ENCODE data around the gene PDZD2. TPM values are rescaled to one million over a fixed set of nuclear protein-coding genes. Genes with fewer than 3 reads are reported as not detected.

PDZD2 gene
- total RNA-seq, 1 donor from 2014 or later: 70.9 TPM

GRCh38 chr5:31614151-31615020 is 24.5 kb upstream of the PDZD2 start:
- peak; percentile 47 for ATAC-seq
- intact Hi-C loops (cut with DNase I): no loop called here
- no peak for TF ChIP-seq CTCF (IDR thresholded peaks at IDR 0.05)

GRCh38 chr5:31617867-31618266 is 21.1 kb upstream of the PDZD2 start:
- Histone ChIP-seq H3K9me3 (no peaks in the 10 kb centered on the region), H3K27me3 (peaks cover 5% of the 10 kb centered on the region), H3K4me1 (no peaks in the 10 kb centered on the region), H3K27ac (no peak overlapping the region), H3K4me3 (no peak overlapping the region), H3K36me3 (no peaks in the 10 kb centered on the region)
- no peak for TF ChIP-seq CTCF (IDR thresholded peaks at IDR 0.05)
- no peak for ATAC-seq
- DNase-seq: no peak
- intact Hi-C loops (cut with DNase I): no loop called here

More at GRCh38 chr5:31614151-31615020, 24.5 kb upstream of the PDZD2 start:
- H3K27ac ChIP-seq: no peak overlapping the region
- H3K4me1 ChIP-seq: no peaks in the 10 kb centered on the region
- peaks cover 5% of the 10 kb centered on the region for H3K27me3 ChIP-seq
- H3K36me3 ChIP-seq: no peaks in the 10 kb centered on the region
- H3K9me3 ChIP-seq: no peaks in the 10 kb centered on the region
- no peak overlapping the region for H3K4me3 ChIP-seq
- DNase-seq: no peak

GRCh38 chr5:31620026-31620425 is 18.9 kb upstream of the PDZD2 start:
- H3K27me3 ChIP-seq: peaks cover 5% of the 10 kb centered on the region
- TF ChIP-seq CTCF (IDR thresholded peaks at IDR 0.05): no peak
- no peaks in the 10 kb centered on the region for H3K36me3 ChIP-seq
- intact Hi-C loops (cut with DNase I): no loop called here
- no peaks in the 10 kb centered on the region for H3K4me1 ChIP-seq
- H3K4me3 ChIP-seq: no peak overlapping the region
- H3K9me3 ChIP-seq: no peaks in the 10 kb centered on the region
- DNase-seq (no peak), ATAC-seq (no peak)
- no peak overlapping the region for H3K27ac ChIP-seq

GRCh38 chr5:31623249-31623648 is 15.7 kb upstream of the PDZD2 start:
- ATAC-seq (no peak), DNase-seq (no peak)
- Histone ChIP-seq H3K36me3 (no peaks in the 10 kb centered on the region), H3K4me1 (no peaks in the 10 kb centered on the region), H3K27ac (no peak overlapping the region), H3K9me3 (no peaks in the 10 kb centered on the region), H3K27me3 (peaks cover 5% of the 10 kb centered on the region), H3K4me3 (no peak overlapping the region)
- TF ChIP-seq CTCF (IDR thresholded peaks at IDR 0.05): no peak
- intact Hi-C loops (cut with DNase I): no loop called here

GRCh38 chr5:31625394-31625793 is 13.5 kb upstream of the PDZD2 start:
- H3K27me3 ChIP-seq: no peaks in the 10 kb centered on the region
- no peak overlapping the region for H3K27ac ChIP-seq
- intact Hi-C loops (cut with DNase I): no loop called here
- H3K4me3 ChIP-seq: no peak overlapping the region
- TF ChIP-seq CTCF (IDR thresholded peaks at IDR 0.05): no peak
- no peaks in the 10 kb centered on the region for H3K36me3 ChIP-seq
- H3K9me3 ChIP-seq: no peaks in the 10 kb centered on the region
- ATAC-seq (no peak), DNase-seq (no peak)
- no peaks in the 10 kb centered on the region for H3K4me1 ChIP-seq

Data from upper lobe of right lung (tissue), 1 donor.